ENCODE measurements around the gene PAIP2.

GRCh38 chr5:139396691-139397090, 55.0 kb downstream of the PAIP2 start:
- TF ChIP-seq, protein P1, sequence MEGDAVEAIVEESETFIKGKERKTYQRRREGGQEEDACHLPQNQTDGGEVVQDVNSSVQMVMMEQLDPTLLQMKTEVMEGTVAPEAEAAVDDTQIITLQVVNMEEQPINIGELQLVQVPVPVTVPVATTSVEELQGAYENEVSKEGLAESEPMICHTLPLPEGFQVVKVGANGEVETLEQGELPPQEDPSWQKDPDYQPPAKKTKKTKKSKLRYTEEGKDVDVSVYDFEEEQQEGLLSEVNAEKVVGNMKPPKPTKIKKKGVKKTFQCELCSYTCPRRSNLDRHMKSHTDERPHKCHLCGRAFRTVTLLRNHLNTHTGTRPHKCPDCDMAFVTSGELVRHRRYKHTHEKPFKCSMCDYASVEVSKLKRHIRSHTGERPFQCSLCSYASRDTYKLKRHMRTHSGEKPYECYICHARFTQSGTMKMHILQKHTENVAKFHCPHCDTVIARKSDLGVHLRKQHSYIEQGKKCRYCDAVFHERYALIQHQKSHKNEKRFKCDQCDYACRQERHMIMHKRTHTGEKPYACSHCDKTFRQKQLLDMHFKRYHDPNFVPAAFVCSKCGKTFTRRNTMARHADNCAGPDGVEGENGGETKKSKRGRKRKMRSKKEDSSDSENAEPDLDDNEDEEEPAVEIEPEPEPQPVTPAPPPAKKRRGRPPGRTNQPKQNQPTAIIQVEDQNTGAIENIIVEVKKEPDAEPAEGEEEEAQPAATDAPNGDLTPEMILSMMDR (IDR thresholded peaks at IDR 0.05), result no peak
- TF ChIP-seq POLR2AphosphoS5 (IDR thresholded peaks at IDR 0.05) (no peak), EP300 (IDR thresholded peaks at IDR 0.05) (no peak), POLR2A (IDR thresholded peaks at IDR 0.05) (no peak)
